Endodermal cell (in vitro differentiated cells): Measurements from ENCODE around the gene MYO7A. TPM values are rescaled to one million over a fixed set of nuclear protein-coding genes. Genes with fewer than 3 reads are reported as not detected.

Experiments used
- DNase-seq: peaks from one replicate; pipeline ENCODE4 v3.0.0-alpha.2; 2017
- H3K27ac ChIP-seq: 2 replicates; pipeline ENCODE4 v1.5.1; 2013; ENCODE audit warnings: mild to moderate bottlenecking, low read depth, low read length, moderate library complexity
- H3K27me3 ChIP-seq: 2 replicates; pipeline ENCODE4 v1.6.1; 2013; ENCODE audit warnings: mild to moderate bottlenecking, low read length, moderate library complexity; ENCODE audit not compliant: insufficient read depth, control insufficient read depth, poor library complexity, severe bottlenecking
- H3K36me3 ChIP-seq: 2 replicates; pipeline ENCODE4 v1.7.0; 2013; ENCODE audit warnings: mild to moderate bottlenecking, low read length, moderate library complexity; ENCODE audit not compliant: control insufficient read depth, insufficient read depth
- H3K4me1 ChIP-seq: one replicate; pipeline ENCODE4 v1.7.0; 2013; ENCODE audit warnings: low read length; ENCODE audit not compliant: control insufficient read depth, insufficient read depth
- H3K4me3 ChIP-seq: 2 replicates; pipeline ENCODE4 v1.5.1; 2013; ENCODE audit warnings: mild to moderate bottlenecking, low read length, moderate library complexity
- H3K9ac ChIP-seq: 2 replicates; pipeline ENCODE4 v1.6.1; 2013; ENCODE audit warnings: mild to moderate bottlenecking, low read length, moderate library complexity; ENCODE audit not compliant: poor library complexity, severe bottlenecking; ENCODE audit errors: extremely low read depth
- H3K9me3 ChIP-seq: 2 replicates; pipeline ENCODE4 v1.6.1; 2013; ENCODE audit warnings: mild to moderate bottlenecking, low read length, moderate library complexity; ENCODE audit not compliant: control insufficient read depth
- H3K27ac Mint-ChIP-seq: 2 replicates; pipeline ENCODE4 v1.8.0; 2020; ENCODE audit warnings: mixed read lengths
- H3K27me3 Mint-ChIP-seq: 2 replicates; pipeline ENCODE4 v1.8.0; 2021; ENCODE audit warnings: mild to moderate bottlenecking, mixed read lengths; ENCODE audit not compliant: insufficient read depth
- H3K36me3 Mint-ChIP-seq: 2 replicates; pipeline ENCODE4 v1.8.0; 2020; ENCODE audit warnings: low read depth, mixed read lengths
- H3K4me1 Mint-ChIP-seq: 2 replicates; pipeline ENCODE4 v1.8.0; 2020; ENCODE audit warnings: mixed read lengths
- H3K4me3 Mint-ChIP-seq: 2 replicates; pipeline ENCODE4 v1.8.0; 2020; ENCODE audit warnings: mild to moderate bottlenecking, moderate library complexity, mixed read lengths
- H3K9me3 Mint-ChIP-seq: 2 replicates; pipeline ENCODE4 v1.8.0; 2020; ENCODE audit warnings: mild to moderate bottlenecking, mixed read lengths
- CTCF ChIP-seq: fragments of 200-600 bp; sonication (generic); conservative IDR thresholded peaks from 2 replicates; pipeline ENCODE4 v1.5.0; 2021; ENCODE audit warnings: antibody characterized with exemption, mild to moderate bottlenecking
- whole genome bisulfite sequencing, 2 experiments: methylation state at CpG; one replicate each; pipeline versions ENCODE4 v1.1.5 to v1.1.7; 2013; ENCODE audit warnings: missing lambda C conversion rate in 2 of 2, mixed read lengths in 1 of 2; ENCODE audit not compliant: insufficient coverage in 1 of 2, insufficient read length in 1 of 2; 5-methylcytosine and 5-hydroxymethylcytosine counted together
- total RNA-seq, 2 donors: library from RNA; stranded (reverse); fragmentation: NEBNext Ultra II Directional in 1 of 2; extraction: Animal tissue kit (Norgen Biotek cat#: 25700) in 1 of 2; gene quantifications; 2 replicates in 1 of 2; 3 replicates in 1 of 2; pipeline ENCODE4 v1.2.1, GENCODE V29; 2021

Gene MYO7A
- total RNA-seq, 2 donors from 2014 or later = 2.4 to 2.7 TPM

GRCh38 chr11:77093987-77094840 lies 33.8 kb upstream of the MYO7A start:
- WGBS, 2 experiments = 92 to 94% methylated on average over 5 to 6 of the region's 6 CpGs
- no peaks in the 10 kb centered on the region for H3K36me3 ChIP-seq
- H3K9ac ChIP-seq = no peak overlapping the region
- H3K27ac ChIP-seq = no peak overlapping the region
- DNase-seq = no peak
- Mint-ChIP-seq H3K9me3 (peaks cover 3% of the 10 kb centered on the region), H3K27ac (no peak overlapping the region), H3K27me3 (no peaks in the 10 kb centered on the region), H3K36me3 (no peaks in the 10 kb centered on the region), H3K4me1 (peaks cover 16% of the 10 kb centered on the region), H3K4me3 (no peak overlapping the region)
- no peak for TF ChIP-seq CTCF
- H3K4me1 ChIP-seq = no peaks in the 10 kb centered on the region
- no peak overlapping the region for H3K4me3 ChIP-seq
- no peaks in the 10 kb centered on the region for H3K27me3 ChIP-seq
- no peaks in the 10 kb centered on the region for H3K9me3 ChIP-seq

GRCh38 chr11:77094841-77095365 lies 33.1 kb upstream of the MYO7A start:
- no peaks in the 10 kb centered on the region for H3K36me3 ChIP-seq
- no peak for DNase-seq
- Mint-ChIP-seq H3K27me3 (no peaks in the 10 kb centered on the region), H3K27ac (no peak overlapping the region), H3K36me3 (no peaks in the 10 kb centered on the region), H3K9me3 (peaks cover 6% of the 10 kb centered on the region), H3K4me3 (no peak overlapping the region), H3K4me1 (peaks cover 16% of the 10 kb centered on the region)
- H3K4me1 ChIP-seq = no peaks in the 10 kb centered on the region
- H3K27me3 ChIP-seq = no peaks in the 10 kb centered on the region
- WGBS, 2 experiments = 92 to 97% methylated on average over 6 to 7 of the region's 7 CpGs
- H3K9ac ChIP-seq = no peak overlapping the region
- H3K27ac ChIP-seq = no peak overlapping the region
- TF ChIP-seq CTCF = peak; percentile 19
- no peaks in the 10 kb centered on the region for H3K9me3 ChIP-seq
- no peak overlapping the region for H3K4me3 ChIP-seq

GRCh38 chr11:77095551-77096490 lies 32.2 kb upstream of the MYO7A start:
- Histone ChIP-seq H3K9ac (no peak overlapping the region), H3K36me3 (no peaks in the 10 kb centered on the region), H3K27ac (no peak overlapping the region), H3K4me1 (no peaks in the 10 kb centered on the region), H3K9me3 (no peaks in the 10 kb centered on the region), H3K4me3 (no peak overlapping the region), H3K27me3 (no peaks in the 10 kb centered on the region)
- Mint-ChIP-seq H3K27ac (no peak overlapping the region), H3K4me3 (no peak overlapping the region), H3K9me3 (peaks cover 15% of the 10 kb centered on the region), H3K4me1 (peaks cover 15% of the 10 kb centered on the region), H3K36me3 (peaks cover 5% of the 10 kb centered on the region), H3K27me3 (no peaks in the 10 kb centered on the region)
- DNase-seq = no peak
- TF ChIP-seq CTCF = no peak
- 89 to 94% methylated on average over 15 to 21 of the region's 21 CpGs for WGBS, 2 experiments
